Measurements from ENCODE around the gene UPK1B. TPM values are rescaled to one million over a fixed set of nuclear protein-coding genes. Genes with fewer than 3 reads are reported as not detected.

Gene UPK1B
- total and polyA plus RNA-seq, 5 donors, result 0.05 to 1.5 (median 0.20) TPM; not detected in 1

DNA sequence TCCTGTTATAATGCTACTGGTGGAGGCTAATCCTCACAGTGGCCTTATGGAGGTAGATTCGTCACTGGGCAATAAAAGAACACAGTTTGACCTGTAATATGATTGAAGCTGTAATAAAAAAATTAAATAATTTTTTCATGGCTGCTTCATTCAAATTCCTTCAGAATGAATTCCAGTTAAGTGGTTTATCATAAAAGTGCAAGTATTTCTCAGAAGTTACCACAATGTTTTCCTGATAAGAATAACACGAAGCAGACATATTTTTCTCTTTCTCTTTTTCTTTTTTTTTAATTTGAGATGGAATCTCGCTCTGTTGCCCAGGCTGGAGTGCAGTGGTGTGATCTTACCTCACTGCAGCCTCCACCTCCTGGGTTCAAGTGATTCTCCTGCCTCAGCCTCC, 51.7 kb downstream of the UPK1B start:
- Histone ChIP-seq H3K27me3 (ENCODE audit: control insufficient read depth, insufficient read depth) (no peaks in the 10 kb centered on the region), H3K9me3 (ENCODE audit: control insufficient read depth, low read length) (no peaks in the 10 kb centered on the region), H3K27ac (ENCODE audit: low read length) (no peak overlapping the region), H3K4me1 (ENCODE audit: control insufficient read depth, insufficient read depth, low read length) (no peaks in the 10 kb centered on the region), H3K4me3 (ENCODE audit: low read length) (no peak overlapping the region)
- no peak for DNase-seq
- WGBS, result 79% methylated on average over 3 of the region's 3 CpGs
- intact Hi-C loops (cut with DNase I), result no loop called here
- no peak for ATAC-seq

DNA sequence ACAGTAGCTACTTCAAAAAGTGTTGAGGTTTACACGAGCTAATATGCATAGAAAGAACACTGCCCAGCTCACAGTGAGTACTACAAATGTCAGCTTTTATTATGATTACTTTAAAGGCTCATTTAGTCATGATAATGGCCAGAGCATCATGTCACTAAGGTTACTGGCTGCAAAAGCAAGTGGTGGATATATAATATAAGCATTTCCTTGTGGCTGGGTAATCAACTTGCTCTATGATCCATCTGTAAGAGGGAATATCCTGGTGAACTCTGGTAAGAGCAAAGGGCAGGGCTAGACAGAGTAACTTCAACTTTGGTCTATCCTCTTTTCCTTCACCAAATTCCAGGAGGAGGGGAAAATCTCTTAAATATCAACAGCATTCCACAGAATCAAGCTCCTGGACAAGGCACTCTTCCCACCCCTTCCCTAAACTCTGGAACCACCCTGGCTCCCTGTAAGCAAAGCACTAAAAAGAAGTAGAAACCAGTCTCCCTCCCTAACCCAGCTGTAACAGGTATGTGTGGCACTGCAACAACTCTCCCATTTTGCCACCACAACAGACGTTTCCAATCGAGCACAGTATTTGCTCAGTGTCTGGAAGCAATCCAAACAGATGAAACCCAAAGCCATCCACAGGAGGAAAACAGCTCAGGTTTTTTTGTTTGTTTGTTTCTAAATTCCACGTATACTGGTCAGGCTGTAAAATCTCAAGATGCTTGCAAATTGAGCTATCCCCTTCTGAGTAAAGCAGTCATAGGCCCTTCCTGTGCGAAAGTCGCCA, 53.9 kb downstream of the UPK1B start:
- WGBS, result 78% methylated on average over 6 of the region's 6 CpGs

GRCh38 chr3:119228373-119229145, 55.2 kb downstream of the UPK1B start:
- DNase-seq (no peak), ATAC-seq (no peak)
- WGBS, result 97% methylated on average over 2 of the region's 2 CpGs
- H3K9me3 ChIP-seq (ENCODE audit: control insufficient read depth, low read length), result no peaks in the 10 kb centered on the region
- no peak overlapping the region for H3K27ac ChIP-seq (ENCODE audit: low read length)
- intact Hi-C loops (cut with DNase I), result no loop called here
- no peaks in the 10 kb centered on the region for H3K27me3 ChIP-seq (ENCODE audit: control insufficient read depth, insufficient read depth)
- H3K4me1 ChIP-seq (ENCODE audit: control insufficient read depth, insufficient read depth, low read length), result no peaks in the 10 kb centered on the region
- H3K4me3 ChIP-seq (ENCODE audit: low read length), result no peak overlapping the region

More for the DNA sequence above, 53.9 kb downstream of the UPK1B start:
- Histone ChIP-seq H3K27ac (ENCODE audit: low read length) (no peak overlapping the region), H3K4me3 (ENCODE audit: low read length) (no peak overlapping the region), H3K9me3 (ENCODE audit: control insufficient read depth, low read length) (no peaks in the 10 kb centered on the region), H3K4me1 (ENCODE audit: control insufficient read depth, insufficient read depth, low read length) (no peaks in the 10 kb centered on the region), H3K27me3 (ENCODE audit: control insufficient read depth, insufficient read depth) (no peaks in the 10 kb centered on the region)
- ATAC-seq (peak in 1 of 2 donors; percentile 36), DNase-seq (no peak)
- intact Hi-C loops (cut with DNase I), result no loop called here

DNA sequence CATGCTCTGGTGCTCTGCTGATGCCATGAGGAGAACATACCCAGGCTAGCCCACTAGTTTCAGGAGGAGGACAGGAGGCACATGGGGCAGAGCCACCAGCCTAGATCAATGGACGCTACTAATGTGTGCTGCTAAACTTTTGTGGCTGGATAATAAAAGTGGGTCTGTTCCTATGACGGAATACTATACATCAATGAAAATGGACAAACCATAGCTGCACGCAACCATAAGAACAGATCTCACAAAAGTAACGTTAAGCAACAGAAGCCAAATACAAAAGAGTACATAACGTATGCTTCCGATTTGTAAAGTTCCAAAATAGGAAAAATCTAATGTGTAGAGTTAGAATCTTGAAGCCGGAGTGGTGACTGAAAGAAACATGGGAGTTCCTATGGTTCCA, 55.8 kb downstream of the UPK1B start:
- intact Hi-C loops (cut with DNase I), result no loop called here
- Histone ChIP-seq H3K27me3 (ENCODE audit: control insufficient read depth, insufficient read depth) (no peaks in the 10 kb centered on the region), H3K27ac (ENCODE audit: low read length) (no peak overlapping the region), H3K4me3 (ENCODE audit: low read length) (no peak overlapping the region), H3K4me1 (ENCODE audit: control insufficient read depth, insufficient read depth, low read length) (no peaks in the 10 kb centered on the region), H3K9me3 (ENCODE audit: control insufficient read depth, low read length) (no peaks in the 10 kb centered on the region)
- ATAC-seq (no peak), DNase-seq (no peak)
- WGBS, result 70% methylated on average over 7 of the region's 7 CpGs

DNA sequence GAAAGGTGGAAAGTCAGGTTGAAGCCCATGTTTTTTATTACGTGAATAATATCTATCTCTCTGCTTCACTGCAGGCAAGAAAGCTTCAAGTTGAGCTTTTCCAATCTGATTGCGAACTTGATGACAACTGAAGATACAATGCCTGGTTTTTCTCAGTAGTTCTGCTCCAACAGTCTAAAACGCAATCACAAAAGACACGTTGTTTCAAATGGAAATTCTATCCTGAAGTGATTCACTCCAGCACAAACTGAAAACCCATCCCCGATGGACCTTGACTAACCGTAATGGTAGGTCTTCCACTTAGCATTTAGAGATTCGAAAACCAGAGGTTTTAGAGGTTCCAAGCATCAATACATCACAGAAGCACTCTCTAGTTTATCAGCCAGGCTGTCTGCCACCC, 56.7 kb downstream of the UPK1B start:
- Histone ChIP-seq H3K4me1 (ENCODE audit: control insufficient read depth, insufficient read depth, low read length) (no peaks in the 10 kb centered on the region), H3K27me3 (ENCODE audit: control insufficient read depth, insufficient read depth) (no peaks in the 10 kb centered on the region), H3K9me3 (ENCODE audit: control insufficient read depth, low read length) (no peaks in the 10 kb centered on the region), H3K27ac (ENCODE audit: low read length) (no peak overlapping the region), H3K4me3 (ENCODE audit: low read length) (no peak overlapping the region)
- no peak for ATAC-seq
- 83% methylated on average over 7 of the region's 7 CpGs for WGBS
- intact Hi-C loops (cut with DNase I), result no loop called here
- no peak for DNase-seq

DNA sequence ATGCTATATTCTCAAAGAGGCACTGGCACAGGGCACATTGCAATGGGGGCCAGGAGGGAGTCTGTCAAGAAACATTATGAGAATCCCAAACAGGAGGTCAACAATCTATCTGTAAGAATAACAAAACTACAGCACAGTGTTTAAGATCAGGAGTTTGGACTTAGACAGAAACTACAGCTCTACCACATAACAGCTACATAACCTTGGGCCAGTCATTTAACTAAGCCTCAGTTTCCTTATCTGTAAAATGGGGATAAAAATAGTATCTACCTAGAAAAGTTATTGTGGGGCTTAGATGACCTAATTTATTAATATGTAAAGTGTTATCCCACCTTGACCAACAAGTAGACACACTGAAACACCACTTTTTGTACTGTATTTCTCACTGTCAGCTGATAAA, 57.3 kb downstream of the UPK1B start:
- intact Hi-C loops (cut with DNase I), result no loop called here
- DNase-seq (no peak), ATAC-seq (no peak)
- H3K9me3 ChIP-seq (ENCODE audit: control insufficient read depth, low read length), result no peaks in the 10 kb centered on the region
- no peaks in the 10 kb centered on the region for H3K27me3 ChIP-seq (ENCODE audit: control insufficient read depth, insufficient read depth)
- H3K4me3 ChIP-seq (ENCODE audit: low read length), result no peak overlapping the region
- no peak overlapping the region for H3K27ac ChIP-seq (ENCODE audit: low read length)
- no peaks in the 10 kb centered on the region for H3K4me1 ChIP-seq (ENCODE audit: control insufficient read depth, insufficient read depth, low read length)

GRCh38 chr3:119234610-119235009, 61.2 kb downstream of the UPK1B start:
- ATAC-seq (no peak), DNase-seq (no peak)
- intact Hi-C loops (cut with DNase I), result no loop called here
- H3K4me3 ChIP-seq (ENCODE audit: low read length), result no peak overlapping the region
- 65% methylated on average over 1 of the region's 1 CpG for WGBS
- H3K27ac ChIP-seq (ENCODE audit: low read length), result no peak overlapping the region
- H3K27me3 ChIP-seq (ENCODE audit: control insufficient read depth, insufficient read depth), result no peaks in the 10 kb centered on the region
- no peaks in the 10 kb centered on the region for H3K9me3 ChIP-seq (ENCODE audit: control insufficient read depth, low read length)
- no peaks in the 10 kb centered on the region for H3K4me1 ChIP-seq (ENCODE audit: control insufficient read depth, insufficient read depth, low read length)

GRCh38 chr3:119235151-119235550, 61.8 kb downstream of the UPK1B start:
- no peaks in the 10 kb centered on the region for H3K9me3 ChIP-seq (ENCODE audit: control insufficient read depth, low read length)
- DNase-seq, result no peak
- 76% methylated on average over 1 of the region's 1 CpG for WGBS
- peak in 1 of 2 donors; percentile 21 for ATAC-seq
- no peak overlapping the region for H3K27ac ChIP-seq (ENCODE audit: low read length)
- intact Hi-C loops (cut with DNase I), result no loop called here
- no peaks in the 10 kb centered on the region for H3K27me3 ChIP-seq (ENCODE audit: control insufficient read depth, insufficient read depth)
- H3K4me3 ChIP-seq (ENCODE audit: low read length), result no peak overlapping the region
- no peaks in the 10 kb centered on the region for H3K4me1 ChIP-seq (ENCODE audit: control insufficient read depth, insufficient read depth, low read length)

- H3K4me1 ChIP-seq (ENCODE audit: control insufficient read depth, insufficient read depth, low read length), result no peaks in the 10 kb centered on the region
- no peaks in the 10 kb centered on the region for H3K27me3 ChIP-seq (ENCODE audit: control insufficient read depth, insufficient read depth)
- no peak overlapping the region for H3K27ac ChIP-seq (ENCODE audit: low read length)
- intact Hi-C loops (cut with DNase I), result no loop called here
- H3K9me3 ChIP-seq (ENCODE audit: control insufficient read depth, low read length), result no peaks in the 10 kb centered on the region
- ATAC-seq, result no peak
- 74% methylated on average over 7 of the region's 7 CpGs for WGBS
- no peak overlapping the region for H3K4me3 ChIP-seq (ENCODE audit: low read length)
- DNase-seq, result peak in 2 of 3 donors; percentile 54 to 81
Measured at GRCh38 chr3:119236756-119237155, 63.4 kb downstream of the UPK1B start.

DNA sequence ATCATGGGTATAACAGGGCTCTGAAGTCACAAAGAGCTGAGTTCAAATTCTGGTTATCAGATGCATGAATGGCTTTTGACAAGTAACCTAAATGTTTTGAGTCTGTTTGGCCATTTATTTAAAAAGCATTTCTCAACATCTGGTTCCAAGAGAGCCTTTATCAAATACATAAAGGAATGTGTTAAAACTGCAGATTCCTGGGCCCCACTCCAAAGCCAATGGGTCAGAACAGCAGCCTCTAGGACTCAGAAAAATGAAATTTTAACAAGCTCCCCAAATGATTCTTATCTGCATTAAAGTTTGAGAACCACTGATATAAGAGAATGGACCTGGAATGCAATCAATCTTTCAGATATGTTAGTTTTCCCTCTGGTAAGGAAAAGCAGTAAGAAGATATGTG, 63.9 kb downstream of the UPK1B start:
- Histone ChIP-seq H3K9me3 (ENCODE audit: control insufficient read depth, low read length) (no peaks in the 10 kb centered on the region), H3K4me3 (ENCODE audit: low read length) (no peak overlapping the region), H3K27me3 (ENCODE audit: control insufficient read depth, insufficient read depth) (no peaks in the 10 kb centered on the region), H3K4me1 (ENCODE audit: control insufficient read depth, insufficient read depth, low read length) (no peaks in the 10 kb centered on the region), H3K27ac (ENCODE audit: low read length) (no peak overlapping the region)
- intact Hi-C loops (cut with DNase I), result no loop called here
- ATAC-seq (no peak), DNase-seq (no peak)

DNA sequence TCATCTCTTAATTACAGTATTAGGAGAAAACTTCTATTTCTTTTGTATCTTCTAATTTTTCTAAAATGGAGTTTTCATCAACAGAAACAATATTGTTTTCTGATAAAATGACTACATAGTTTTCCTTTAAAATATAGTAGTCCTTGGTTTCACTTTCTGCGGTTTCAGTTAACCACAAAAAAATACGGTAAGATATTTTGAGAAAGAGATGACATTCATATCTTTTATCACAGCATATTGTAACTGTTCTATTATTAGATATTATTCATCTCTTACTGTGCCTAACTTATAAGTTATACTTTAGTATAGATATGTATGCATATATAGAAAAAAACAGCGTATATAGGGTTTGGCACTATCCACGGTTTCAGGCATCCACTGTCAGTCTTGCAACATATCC, 65.0 kb downstream of the UPK1B start:
- WGBS, result 49% methylated on average over 4 of the region's 4 CpGs
- Histone ChIP-seq H3K4me1 (ENCODE audit: control insufficient read depth, insufficient read depth, low read length) (no peaks in the 10 kb centered on the region), H3K4me3 (ENCODE audit: low read length) (peak overlapping the region; percentile 26), H3K27me3 (ENCODE audit: control insufficient read depth, insufficient read depth) (no peaks in the 10 kb centered on the region), H3K9me3 (ENCODE audit: control insufficient read depth, low read length) (no peaks in the 10 kb centered on the region), H3K27ac (ENCODE audit: low read length) (no peak overlapping the region)
- ATAC-seq (no peak), DNase-seq (no peak)
- intact Hi-C loops (cut with DNase I), result no loop called here

Data from right cardiac atrium (tissue), 5 donors.